DMS53 (cell line): Measurements from ENCODE around the gene NCBP3.
"Not testable (repeated sequence)": the region's sequence is repeated elsewhere in the genome, so short reads cannot be mapped to it uniquely, and the experiment has no call there.

Experiments
- DNase-seq: peaks from one replicate; lab custom pipeline; 2025; lab: John Stamatoyannopoulos, UW

Gene NCBP3

DNA sequence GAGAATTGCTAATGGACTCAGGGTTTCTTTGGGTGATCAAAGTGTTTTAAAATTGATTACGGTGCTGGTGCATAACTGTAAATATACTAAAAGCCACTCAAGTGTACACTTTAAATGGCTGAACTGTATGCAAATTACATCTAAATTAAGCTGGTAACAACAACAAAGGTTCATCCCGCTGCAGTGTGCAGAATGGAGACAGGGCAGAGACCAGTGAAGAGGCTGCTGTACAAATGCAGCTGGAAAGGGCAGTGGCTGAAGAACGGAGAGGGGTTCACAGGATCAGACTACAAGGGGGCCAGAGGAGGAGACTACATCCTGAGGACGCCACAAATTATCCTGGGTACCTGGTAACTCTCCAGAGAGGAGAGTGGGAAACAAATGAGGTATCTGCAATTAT is 36.0 kb downstream of the NCBP3 start:
- no peak for DNase-seq

DNA sequence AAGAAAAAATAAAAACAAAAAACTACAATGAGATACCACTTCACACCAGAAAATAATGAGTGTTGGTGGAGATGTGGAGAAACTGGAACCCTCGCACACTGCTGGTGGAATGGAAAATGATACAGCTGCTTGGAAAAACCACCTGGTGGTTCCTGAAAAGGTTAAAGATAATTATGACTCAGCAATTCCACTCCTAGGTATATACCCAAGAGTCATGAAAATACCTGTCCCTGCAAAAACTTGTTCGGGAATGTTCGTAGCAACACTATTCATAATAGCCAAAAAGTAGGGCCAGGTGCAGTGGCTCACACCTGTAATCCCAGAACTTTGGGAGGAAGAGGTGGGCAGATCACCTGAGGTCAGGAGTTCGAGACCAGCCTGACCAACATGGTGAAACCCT is 36.9 kb downstream of the NCBP3 start:
- DNase-seq, result no peak

DNA sequence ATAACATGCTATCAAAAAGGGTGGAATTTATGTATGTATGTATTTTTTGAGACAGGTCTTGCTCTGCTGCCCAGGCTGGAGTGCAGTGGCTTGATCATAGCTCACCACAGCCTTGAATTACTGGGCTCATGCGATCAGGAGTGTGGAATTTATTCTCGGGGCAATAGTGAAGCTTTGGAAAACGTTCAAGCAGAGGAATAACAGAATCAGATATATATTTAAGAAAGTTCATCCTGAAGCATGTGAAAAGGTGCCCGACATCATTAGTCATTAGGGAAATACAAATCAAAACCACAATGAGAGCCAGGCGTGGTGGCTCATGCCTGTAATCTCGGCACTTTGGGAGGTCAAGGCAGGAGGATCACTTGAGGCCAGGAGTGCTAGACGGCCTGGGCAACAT is 37.3 kb downstream of the NCBP3 start:
- no peak for DNase-seq

DNA sequence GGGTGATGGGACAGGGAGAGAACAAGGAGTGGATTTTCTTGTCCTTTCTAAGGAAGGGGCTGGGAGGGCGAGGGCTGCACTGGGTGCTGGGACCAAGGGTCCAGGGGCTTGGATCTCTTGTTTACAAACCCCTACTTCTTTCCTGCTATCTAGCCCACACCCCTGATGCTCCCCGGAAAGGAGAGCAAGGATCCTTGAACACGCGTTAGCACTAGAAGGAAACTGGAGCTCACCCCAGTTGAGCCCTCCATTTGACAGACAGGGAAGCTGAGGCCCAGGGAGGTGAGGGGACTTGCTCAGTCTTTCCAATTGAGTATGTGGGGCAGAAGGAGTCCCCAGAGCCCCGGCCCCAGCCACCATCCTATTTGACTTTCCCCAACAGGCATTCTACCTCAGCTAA is 40.5 kb downstream of the NCBP3 start:
- no peak for DNase-seq

DNA sequence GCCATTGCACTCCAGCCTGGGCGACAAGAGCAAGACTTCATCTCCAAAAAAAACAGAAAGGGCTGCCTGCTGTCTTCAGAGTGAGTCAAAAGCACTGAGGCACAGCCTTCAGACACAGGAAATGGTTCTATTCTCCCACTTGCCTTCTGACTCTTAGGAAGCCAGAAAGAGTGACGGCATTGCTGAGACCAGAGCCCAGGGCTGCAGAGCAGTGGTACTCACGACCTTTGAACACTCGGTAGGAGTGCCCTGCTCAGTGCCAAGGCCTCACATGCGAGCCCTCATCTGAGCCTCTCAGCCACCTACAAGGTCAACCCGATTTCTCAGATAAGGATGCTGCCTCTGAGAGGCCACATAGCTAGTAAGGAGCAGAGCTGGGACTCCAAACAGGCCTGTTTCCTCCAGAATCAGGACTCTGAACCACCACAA is 41.5 kb downstream of the NCBP3 start:
- no peak for DNase-seq

DNA sequence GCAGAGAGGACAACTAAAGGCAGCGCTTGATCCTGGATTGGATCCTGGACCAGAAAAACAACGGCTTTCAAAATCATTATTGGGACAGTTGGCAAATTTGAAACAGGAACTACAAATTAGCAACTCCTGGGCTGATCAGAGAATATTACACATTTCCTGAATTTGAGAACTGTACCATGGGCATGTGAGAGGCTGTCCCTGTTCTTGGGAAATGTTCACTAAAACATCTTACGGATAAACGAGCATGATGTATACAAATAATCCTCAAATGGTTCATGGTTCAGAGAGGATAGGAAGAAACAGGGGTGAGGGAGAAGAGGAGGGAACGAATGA is 42.8 kb downstream of the NCBP3 start:
- no peak for DNase-seq

DNA sequence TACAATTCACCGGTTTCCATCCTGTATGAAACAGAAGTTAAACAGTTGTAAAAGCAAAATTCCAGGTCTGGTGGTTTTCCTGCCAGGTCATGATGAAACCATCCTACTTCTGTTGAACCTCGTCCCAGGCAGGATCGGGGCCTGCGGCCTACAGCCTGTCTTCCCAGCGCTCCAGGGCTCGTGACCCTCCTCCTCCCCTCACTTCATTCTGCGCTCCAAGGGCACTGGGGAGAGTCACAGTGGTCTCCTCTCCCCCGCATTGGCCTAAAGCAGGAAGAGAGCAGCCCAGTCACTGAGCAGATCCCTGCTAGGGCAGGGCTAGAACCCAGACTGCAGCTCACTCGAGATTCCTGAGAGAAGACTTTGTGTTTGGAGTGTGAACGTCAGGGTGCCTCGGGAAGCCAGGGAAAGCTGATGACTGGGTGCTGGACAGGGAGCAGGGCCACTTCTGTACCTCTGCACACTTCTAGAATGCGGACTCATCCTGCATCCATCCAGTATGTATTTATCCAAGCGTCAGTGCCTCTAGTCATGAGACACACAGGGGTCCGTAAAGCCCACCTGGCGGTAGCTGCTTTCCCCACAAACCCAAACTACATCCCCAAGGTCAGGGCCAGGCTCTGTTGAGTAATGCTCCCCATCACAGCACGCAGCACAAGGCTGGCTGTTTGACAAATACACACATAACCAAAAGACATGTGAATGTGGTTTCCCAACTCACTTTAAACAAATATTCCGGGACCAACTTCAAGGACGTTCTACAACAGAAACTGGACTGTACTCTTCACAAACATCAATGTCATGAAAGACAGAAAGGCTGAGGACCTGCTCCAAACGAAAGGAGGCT is 43.4 kb downstream of the NCBP3 start:
- DNase-seq, result no peak

DNA sequence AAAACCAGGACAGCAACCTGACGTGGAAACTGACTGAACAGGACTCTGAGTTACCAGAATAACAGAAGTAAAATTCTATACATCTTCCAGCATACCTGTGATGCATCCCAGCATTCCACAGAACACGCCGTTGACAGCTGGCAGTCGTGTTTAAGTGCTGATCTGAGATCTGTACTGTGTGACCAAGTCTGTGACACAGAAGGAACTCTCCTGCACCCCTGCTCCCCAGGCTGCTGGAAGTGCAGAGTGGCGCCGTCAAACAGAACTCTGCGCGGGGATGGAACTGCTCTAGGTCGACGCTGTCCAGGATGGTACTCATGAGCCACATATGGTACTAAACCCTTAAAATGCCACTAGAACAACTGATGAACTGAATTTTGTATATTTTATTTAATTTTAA is 44.3 kb downstream of the NCBP3 start:
- no peak for DNase-seq

DNA sequence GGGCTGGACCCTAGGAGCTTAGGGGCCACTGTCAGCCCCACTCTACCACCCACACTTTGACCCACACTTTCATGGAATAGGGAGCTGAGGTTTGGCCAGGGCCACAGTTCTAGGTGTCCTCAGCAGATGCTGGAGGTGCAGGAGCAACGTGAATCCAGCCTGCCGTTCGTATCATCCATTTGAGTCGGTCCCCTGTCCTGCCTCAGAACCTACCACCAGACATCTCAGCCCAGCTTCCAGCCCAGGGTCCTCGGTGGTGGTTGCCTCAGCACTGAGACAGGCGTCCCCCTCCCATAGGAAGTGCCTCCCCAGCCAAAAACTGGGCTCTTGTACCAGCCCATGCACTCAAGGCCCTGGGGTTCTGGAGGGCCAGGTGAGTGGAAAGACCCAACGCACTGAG is 44.7 kb downstream of the NCBP3 start:
- DNase-seq, result no peak

DNA sequence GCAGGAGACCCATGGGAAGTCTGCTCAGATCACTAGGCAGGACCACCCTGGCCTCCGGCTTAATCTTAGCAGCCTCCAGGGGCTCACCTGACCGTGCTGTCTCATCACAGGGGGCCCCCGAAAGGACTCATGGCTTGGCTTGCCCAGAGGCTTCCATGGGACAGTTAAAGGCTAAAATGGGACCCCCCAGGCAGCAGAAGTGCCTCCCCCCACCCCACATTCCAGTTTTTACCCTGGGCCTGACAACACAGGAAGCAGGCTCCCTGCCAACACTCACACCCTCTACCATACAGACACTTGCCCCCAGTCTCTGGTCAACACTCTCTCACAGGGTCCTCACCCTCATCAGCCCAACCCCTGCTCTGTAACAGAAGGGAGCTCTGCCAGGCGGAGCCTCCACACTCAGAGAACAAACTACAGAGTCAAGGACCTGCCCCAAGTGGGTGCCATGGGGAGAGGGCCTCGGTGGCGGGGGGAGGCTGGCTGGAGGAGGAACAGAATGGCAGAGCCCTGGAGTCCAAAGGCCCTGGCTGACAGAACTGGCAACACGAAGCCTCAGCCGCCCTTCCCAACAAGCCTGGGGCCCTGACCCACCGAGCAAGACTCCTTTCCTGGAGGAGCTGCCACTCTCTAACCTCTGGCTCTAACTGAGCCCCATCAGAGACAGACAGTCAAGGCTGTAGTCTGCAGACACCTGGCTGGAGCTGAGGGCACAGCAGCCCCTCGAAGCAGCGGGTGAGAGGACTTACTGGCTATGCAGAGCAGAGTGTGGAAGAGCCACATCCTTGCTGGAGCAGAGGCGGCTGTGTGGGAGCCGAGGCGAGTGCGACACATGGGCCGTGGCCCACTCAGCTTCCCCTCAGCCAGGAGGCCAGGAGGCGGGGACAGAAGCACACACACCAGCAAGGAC is 45.4 kb downstream of the NCBP3 start, which contains the start of gene ITGAE:
Gene ITGAE (minus strand): TSS at position 827 of the 910 bp plus-strand sequence. CDS start 44 bp downstream, at position 783.
- DNase-seq, result no peak

DNA sequence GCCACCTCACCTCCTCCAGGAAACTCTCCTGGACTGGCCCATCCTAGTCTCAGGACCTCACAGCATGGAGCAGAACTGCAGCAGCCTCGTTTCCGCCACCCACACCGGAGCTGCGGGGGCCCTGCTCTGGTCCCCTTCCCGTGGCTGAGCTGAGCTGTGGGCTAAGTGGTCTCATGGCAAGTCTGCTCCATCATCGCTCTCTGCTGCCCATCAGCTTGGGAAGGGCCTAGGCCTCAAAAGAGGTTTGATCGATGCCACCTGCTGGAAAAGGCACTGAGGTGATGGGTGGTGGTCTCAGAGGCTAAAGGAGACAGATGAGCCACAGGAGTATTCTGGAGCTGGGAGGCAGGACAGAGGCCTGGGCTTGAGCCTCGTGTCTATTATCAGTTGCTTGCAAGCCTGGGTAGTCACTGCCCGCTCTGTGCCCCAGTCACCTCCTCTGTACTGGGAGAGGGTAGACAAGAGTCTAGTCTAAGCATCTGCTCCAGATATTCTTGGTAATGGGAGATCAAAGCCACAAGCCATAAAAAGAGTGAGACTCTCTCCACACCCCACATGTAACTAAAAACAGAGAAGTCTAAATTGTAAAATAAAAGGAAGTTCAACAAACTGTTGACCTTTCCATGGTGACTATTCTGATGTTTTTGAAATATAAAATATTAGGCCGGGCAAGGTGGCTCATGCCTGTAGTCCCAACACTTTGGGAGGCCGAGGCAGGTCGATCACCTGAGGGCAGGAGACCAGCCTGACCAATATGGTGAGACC is 46.7 kb downstream of the NCBP3 start:
- DNase-seq, result no peak

DNA sequence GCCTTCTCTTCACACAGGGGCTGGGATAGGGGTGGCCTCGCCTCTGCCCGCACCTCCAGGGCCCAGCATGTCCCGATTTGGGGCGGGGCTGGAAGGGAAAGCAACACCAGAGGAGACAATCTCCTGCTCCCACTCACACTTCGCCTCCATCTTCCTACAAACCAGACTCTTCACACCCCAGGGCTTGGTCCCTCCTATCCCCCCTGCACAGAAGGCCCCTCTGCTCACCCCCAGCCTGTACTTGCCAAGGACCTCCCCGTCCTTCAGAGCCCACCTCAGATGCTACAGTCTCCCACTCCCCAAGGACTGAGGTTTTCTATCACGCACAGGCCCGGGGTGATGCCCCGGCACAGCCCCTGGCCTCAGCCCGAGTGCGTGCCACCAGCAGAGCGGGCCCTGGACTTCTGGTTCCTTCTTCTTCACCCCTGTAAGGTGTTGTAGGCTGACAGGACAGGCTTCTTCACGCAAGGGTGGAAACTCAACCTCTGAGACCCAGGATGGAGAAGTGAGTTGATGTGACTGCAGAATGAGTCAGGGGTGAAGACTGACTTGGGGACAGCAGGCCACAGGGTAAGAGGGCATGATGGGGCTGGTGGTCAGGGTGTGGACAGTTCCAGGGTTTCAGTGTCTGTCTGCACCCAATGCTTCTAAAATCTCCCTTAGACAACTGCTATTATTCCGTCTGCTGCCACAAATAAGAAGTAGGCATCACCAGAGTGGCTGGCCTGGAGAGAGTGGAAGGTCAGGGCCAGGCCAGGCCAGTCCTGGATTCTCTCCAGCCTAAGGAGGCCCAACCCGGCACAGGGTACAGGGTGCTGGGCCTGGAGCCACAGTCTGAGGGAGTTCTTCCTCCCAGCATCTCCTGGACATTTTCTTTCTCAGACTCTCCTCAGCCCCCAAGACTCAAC is 47.5 kb downstream of the NCBP3 start:
- no peak for DNase-seq

DNA sequence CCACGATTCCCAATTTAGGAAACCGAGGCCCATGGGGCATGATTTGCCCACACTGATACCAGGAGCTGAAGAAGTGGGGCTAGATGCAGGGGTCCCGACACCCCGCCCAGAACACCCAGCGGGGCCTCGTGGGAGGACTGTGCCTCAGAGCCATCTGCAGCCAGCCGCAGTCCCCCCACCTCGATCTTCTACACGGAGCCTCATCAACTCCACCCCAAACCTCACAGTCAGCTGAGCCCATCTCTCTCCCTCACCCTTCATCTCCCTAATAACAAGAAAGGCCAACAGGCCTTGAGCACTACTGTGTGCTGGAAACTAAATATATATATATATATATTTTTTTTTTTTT is 49.2 kb downstream of the NCBP3 start:
- DNase-seq, result no peak

DNA sequence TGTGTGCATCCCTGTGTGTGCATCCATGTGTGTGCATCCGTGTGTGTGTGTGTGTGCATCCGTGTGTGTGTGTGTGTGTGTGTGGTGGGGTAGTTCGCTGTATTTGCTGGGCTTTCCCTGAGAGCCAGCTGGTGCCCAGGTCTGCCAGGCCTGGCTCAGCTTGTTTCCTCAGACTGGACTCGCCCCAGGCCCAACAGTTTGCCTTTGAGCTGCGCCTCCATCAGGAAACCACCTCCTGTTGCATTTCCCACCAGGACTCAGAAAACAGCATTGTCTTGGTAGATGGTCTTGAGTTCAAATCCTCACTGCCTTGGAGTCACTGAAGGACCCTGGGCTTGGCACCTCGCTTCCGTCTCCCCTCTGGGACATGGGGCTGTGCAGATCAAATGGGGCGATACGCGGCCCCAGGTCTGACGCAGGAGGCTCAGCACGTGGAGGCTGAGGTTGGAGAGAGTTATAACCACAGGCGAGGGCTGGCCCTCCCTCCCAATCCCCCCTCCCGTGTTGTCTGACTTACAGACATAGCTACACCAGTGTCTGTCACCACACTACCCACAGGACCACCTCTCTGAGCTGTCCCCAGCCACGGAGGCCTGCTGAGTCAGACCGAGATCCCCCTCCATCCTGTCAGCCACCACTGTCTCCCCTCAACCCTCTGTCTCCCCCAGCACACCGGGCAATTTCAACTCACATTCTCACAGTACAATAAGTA is 49.8 kb downstream of the NCBP3 start:
- no peak for DNase-seq

DNA sequence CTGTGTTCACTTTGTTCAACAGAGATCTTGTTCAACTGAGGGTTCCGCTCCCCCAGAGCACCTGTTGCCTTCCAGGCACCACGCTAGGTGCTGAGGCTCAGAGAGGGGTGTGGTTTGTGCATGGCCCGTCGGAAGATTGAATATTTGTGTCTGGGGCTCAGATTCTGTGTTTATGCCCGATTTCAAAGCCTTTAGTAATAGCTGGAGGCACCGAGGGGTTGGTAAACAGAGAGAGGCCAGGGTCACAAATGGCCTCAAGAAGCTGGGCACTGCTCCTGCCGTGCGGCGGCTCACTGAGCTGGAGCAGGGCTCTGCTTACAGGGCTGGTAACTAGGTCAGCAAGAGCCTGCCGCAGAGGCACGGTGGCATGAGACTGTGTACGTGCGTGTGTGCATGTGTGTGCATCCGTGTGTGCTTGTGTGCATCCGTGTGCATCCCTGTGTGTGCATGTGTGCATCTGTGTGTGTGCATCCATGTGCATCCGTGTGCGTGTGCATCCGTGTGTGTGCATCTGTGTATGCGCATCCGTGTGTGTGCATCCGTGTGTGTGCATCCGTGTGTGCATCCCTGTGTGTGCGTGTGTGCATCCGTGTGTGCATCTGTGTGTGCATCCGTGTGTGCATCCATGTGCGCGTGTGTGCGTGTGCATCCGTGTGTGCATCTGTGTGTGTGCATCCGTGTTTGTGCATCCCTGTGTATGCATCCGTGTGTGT is 50.5 kb downstream of the NCBP3 start:
- no peak for DNase-seq

DNA sequence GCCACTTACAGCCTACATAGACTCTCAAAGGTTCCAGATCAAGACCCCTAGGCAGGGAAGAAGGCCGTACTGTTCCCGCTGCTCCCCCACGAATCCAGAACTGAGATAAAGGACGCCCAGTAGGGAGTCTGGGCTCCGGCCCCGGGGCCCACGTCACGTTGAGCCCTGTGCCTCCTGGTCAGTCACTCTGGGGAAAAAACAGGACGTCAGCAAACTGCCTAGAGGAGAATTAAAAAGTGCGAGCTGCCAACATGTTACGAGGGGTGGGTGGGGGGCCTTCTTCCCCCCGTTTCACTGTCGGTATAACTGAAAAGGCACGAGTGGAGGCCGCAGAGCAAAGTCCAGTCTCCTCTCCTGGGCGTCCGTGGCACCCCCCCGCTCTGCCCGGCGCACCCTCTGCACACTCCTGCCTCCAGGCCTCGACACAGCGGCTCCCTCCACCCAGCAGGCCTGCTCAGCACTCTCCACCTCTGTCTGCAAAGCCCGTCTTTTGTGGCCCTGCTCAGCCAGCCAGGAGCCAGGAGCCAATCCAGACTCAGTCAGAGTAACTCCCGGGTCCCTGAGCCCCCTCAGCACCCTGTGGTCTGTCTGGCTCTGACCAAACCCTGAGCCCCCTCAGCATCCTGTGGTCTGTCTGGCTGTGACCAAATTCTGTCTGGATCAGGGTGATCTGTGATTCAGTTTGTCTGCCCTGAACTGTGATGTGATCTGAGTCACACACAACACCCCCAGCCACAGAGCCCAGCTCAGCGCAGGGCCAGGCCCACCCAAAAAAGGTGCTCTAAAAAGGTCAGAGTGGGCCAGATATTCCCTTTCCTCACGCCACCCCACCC is 51.3 kb downstream of the NCBP3 start:
- DNase-seq, result no peak

DNA sequence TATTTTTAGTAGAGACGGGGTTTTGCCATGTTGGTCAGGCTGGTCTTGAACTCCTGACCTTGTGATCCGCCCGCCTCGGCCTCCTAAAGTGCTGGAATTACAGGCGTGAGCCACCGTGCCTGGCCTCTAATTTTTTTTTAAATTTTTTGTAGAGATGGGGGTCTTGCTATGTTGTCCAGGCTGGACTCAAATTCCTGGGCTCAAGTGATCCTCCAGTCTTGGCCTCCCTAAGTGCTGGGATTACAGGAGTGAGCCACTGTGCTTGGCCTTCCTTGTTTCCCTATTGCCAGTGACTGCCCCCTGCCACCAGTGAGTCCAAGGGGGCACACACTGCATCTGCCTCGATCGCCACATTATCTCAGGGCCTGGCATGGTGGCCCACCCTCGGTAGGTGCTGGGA is 51.9 kb downstream of the NCBP3 start:
- not testable (repeated sequence) for DNase-seq

DNA sequence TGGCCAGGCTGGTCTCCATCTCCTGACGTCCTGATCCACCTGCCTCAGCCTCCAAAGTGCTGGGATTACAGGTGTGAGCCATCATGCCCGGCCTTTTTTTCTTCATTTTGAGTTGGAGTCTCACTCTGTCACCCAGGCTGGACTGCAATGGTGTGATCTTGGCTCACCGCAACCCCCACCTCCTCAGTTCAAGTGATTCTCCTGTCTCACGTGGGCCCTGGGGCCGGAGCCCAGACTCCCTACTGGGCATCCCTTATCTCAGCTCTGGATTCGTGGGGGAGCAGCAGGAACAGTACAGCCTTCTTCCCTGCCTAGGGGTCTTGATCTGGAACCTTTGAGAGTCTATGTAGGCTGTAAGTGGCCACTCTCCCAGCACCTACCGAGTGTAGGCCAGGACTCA is 52.8 kb downstream of the NCBP3 start:
- DNase-seq, result not testable (repeated sequence)

DNA sequence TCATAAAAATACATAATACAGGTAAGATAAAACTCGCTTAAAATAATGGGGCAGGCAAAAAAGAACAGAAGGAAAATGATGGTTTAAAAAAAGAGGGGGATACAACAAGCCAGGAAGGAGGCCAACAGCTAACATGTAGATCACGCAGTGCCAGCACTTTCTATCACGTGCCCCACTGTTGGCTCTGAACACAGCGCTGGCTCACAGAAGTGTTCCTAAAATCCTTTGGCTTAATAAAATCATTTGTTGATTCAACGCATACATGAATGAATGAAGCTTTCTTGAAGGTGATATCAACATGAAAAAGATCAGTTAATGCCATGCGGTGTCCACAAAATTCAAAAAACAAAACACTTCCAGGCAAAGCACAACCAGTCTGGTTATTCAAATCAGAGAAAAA is 53.6 kb downstream of the NCBP3 start:
- DNase-seq, result no peak
